Measurements from ENCODE around the gene SCEL.

Gene SCEL

DNA sequence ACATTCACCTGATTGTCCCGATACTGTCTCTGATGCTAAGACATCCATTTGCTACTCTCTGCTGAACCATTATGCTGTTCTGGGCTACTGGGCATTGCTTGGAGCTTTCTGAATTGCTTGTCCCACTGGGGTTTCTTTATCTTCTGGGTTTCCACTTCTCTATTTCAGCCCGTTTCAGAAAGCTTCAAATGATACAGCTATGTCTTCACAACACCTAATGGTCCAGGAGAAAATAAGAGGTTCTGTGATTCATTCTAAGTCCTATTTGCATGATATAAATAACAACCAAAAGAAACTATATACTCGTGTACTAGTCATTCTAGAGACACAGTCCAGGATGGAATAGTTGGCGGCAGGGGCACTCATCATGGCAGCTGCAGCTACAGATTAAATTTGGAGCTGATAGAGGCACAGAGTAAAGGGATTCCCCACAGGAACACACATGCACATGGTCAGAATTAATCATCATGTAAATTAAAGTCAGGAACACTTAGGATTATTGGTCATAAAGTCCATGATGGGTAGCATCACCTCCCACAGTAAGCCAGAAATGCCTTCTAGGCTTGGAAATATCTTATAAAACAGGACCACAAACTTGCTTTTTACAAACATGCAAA is 33.3 kb upstream of the SCEL start:
- TF ChIP-seq, protein P1, sequence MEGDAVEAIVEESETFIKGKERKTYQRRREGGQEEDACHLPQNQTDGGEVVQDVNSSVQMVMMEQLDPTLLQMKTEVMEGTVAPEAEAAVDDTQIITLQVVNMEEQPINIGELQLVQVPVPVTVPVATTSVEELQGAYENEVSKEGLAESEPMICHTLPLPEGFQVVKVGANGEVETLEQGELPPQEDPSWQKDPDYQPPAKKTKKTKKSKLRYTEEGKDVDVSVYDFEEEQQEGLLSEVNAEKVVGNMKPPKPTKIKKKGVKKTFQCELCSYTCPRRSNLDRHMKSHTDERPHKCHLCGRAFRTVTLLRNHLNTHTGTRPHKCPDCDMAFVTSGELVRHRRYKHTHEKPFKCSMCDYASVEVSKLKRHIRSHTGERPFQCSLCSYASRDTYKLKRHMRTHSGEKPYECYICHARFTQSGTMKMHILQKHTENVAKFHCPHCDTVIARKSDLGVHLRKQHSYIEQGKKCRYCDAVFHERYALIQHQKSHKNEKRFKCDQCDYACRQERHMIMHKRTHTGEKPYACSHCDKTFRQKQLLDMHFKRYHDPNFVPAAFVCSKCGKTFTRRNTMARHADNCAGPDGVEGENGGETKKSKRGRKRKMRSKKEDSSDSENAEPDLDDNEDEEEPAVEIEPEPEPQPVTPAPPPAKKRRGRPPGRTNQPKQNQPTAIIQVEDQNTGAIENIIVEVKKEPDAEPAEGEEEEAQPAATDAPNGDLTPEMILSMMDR (IDR thresholded peaks at IDR 0.05; ENCODE audit: low read depth, low read length), result no peak
- no peak for DNase-seq (ENCODE audit: low read depth, low spot score)
- H3K4me3 ChIP-seq (ENCODE audit: low read depth, low read length), result no peak overlapping the region
- in situ Hi-C loops (cut with HindIII; ENCODE audit: low sequenced_read_pairs), result no loop called here

DNA sequence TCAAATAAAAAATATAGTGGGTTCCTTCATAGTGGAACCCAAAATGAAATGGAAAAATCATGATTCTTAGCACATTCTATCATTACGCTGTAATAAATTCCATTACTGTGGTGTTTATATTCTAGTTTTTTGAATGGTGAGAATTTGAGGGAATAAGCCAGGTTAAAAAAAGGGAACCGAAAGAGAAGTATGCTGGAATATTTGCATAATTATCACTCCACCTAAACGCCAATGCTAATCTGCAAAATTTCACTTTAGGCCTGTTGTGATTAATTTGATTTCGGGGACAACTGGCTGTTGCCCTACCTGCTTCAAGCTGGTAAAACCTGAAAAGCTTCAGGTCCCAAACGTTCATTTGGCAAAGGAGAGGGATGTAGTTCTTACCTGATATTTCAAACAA is 32.1 kb upstream of the SCEL start:
- in situ Hi-C loops (cut with HindIII; ENCODE audit: low sequenced_read_pairs), result no loop called here
- TF ChIP-seq, protein P1 (IDR thresholded peaks at IDR 0.05; ENCODE audit: low read depth, low read length), result no peak

DNA sequence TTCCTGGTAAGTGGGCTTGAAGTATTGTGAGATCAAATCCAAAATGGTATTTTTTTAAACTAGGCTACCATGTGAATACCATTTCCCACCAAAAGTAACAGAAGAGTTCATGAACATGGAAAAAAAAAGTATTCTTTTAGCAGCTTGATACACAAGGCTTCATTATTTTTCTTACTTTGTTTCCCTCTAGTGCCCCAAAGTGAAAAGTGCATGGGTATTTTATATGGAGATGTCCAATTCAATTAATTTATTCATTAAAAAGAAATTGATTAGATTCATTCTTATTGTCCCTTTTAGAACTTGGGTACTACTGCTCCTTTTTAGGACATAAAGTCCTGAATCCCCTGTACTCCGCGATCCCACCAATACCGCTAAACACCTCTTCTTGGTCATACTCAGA is 28.6 kb upstream of the SCEL start:
- in situ Hi-C loops (cut with HindIII; ENCODE audit: low sequenced_read_pairs), result no loop called here

More for the DNA sequence above, 32.1 kb upstream of the SCEL start:
- DNase-seq (ENCODE audit: low read depth, low spot score), result no peak
- H3K4me3 ChIP-seq (ENCODE audit: low read depth, low read length), result no peak overlapping the region

DNA sequence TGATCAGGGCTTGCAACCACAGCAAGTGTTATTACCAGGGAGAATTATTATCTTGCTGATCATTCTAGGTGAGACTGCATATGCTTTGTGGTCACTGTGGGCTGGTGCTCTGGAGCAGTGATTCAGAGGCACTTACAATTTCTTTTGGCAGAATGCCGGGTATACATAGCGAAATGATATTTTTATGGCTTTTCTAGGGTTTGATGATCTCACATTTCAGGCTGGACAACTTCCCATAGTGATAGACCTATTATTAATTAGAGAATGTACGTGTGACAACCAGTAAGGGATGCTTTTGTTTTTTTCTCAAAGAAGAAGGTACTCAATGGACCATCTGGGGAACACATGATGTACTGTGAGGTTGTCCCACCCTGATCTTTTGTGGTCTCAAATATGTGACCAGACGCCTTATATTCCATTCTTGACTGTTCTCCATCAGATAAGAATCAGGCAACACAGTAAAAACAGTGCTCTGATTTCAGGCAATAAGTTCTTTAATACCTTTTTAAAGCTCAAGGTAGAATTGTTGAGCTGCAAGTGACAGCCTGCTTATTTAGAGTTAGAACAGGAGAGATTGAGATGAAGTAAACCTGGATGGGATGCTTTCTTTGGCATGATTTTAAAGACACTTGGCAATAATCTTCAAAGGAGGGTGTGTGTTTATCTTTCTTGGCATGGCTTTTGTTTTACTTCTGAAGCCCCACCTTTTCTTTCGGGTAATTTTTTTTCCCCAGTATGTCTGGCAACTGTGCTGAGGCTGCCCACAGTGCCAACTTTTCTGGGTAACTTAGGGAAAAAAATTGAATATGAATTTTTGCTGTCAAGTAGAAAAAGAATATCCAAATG is 27.4 kb upstream of the SCEL start:
- in situ Hi-C loops (cut with HindIII; ENCODE audit: low sequenced_read_pairs), result no loop called here
- H3K4me3 ChIP-seq (ENCODE audit: low read depth, low read length), result no peak overlapping the region

More for the DNA sequence above, 28.6 kb upstream of the SCEL start:
- TF ChIP-seq, protein P1 (IDR thresholded peaks at IDR 0.05; ENCODE audit: low read depth, low read length), result peak; percentile 45
- peak; percentile 37 for DNase-seq (ENCODE audit: low read depth, low spot score)
- no peak overlapping the region for H3K4me3 ChIP-seq (ENCODE audit: low read depth, low read length)

DNA sequence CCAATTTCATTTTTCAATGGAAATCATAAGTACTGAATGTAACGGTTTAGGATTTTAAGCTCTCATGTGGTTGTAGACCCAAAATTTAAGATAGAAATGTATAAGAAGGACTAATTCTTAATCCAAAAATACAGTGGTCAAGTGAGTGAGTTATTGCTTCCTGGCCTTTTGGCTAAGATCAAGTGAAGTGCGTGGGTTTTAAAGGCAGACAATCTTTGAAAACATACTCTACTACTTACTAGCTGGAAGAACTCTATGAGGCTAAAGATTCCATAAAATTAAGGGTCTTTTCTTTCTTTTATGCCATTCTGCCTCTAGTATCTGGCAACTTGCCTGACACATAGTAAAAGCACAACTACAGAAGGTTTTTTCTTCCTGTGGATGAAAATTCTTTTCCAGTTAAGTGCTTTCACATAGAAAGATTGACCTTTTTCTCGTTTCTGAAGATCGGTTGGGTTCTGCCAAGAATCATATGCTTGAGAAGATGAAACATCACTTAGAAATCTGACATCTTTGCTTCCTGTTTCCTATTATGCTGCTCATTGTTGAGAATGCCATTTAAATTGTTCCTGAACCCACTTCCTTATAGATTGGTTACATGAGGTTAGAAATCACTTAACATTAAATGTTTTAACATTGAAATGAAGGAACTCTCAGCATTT is 26.4 kb upstream of the SCEL start:
- TF ChIP-seq, protein P1 (IDR thresholded peaks at IDR 0.05; ENCODE audit: low read depth, low read length), result no peak
- in situ Hi-C loops (cut with HindIII; ENCODE audit: low sequenced_read_pairs), result no loop called here
- H3K4me3 ChIP-seq (ENCODE audit: low read depth, low read length), result no peak overlapping the region
- DNase-seq (ENCODE audit: low read depth, low spot score), result peak; percentile 84

More for the DNA sequence above, 27.4 kb upstream of the SCEL start:
- TF ChIP-seq, protein P1 (IDR thresholded peaks at IDR 0.05; ENCODE audit: low read depth, low read length), result no peak
- DNase-seq (ENCODE audit: low read depth, low spot score), result peak; percentile 95

DNA sequence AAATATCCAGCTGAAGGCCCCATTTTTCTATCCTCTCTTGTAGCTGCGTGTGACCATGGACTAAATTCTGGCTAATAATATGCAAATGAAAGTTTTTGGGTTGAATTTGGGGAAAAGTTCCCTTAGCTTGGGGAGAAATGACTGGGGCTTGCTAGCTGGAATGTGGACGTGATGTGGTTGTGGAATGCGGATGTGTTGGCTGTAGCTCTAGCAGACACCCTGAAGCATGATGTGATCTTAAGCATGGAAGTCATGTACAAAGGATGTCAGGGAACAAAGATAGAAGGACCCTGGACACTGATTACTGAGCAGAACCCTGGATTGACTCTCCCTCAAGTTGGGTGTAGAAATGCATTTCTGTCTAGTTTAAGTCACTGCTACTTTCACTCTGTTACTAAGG is 25.4 kb upstream of the SCEL start:
- H3K4me3 ChIP-seq (ENCODE audit: low read depth, low read length), result no peak overlapping the region
- TF ChIP-seq, protein P1 (IDR thresholded peaks at IDR 0.05; ENCODE audit: low read depth, low read length), result no peak
- in situ Hi-C loops (cut with HindIII; ENCODE audit: low sequenced_read_pairs), result no loop called here
- no peak for DNase-seq (ENCODE audit: low read depth, low spot score)
